ENCODE results near the gene KIF16B. TPM values are rescaled to one million over a fixed set of nuclear protein-coding genes. Genes with fewer than 3 reads are reported as not detected.

The KIF16B gene
- total RNA-seq, 4 donors from 2014 or later, result 22.2 to 59.2 (median 31.4) TPM

- no peak overlapping the region for H3K4me3 ChIP-seq (ENCODE audit: low read depth, poor library complexity, severe bottlenecking)
- intact Hi-C loops (cut with DNase I; ENCODE audit: low total_unique reads), result no loop called here
- no peak for DNase-seq (ENCODE audit: low spot score in 2 of 2)
- no peak for TF ChIP-seq POLR2A (IDR thresholded peaks at IDR 0.05)
- TF ChIP-seq CTCF (IDR thresholded peaks at IDR 0.05), result no peak
- 37 to 53% methylated on average over 3 of the region's 3 CpGs for WGBS, 2 donors
These were observed 93.6 kb downstream of the KIF16B start for GRCh38 chr20:16479666-16480065.

- 64 to 67% methylated on average over 5 of the region's 5 CpGs for WGBS, 2 donors
- DNase-seq (ENCODE audit: low spot score in 2 of 2), result no peak
- H3K4me3 ChIP-seq (ENCODE audit: low read depth, poor library complexity, severe bottlenecking), result no peak overlapping the region
- intact Hi-C loops (cut with DNase I; ENCODE audit: low total_unique reads), result no loop called here
- TF ChIP-seq CTCF (IDR thresholded peaks at IDR 0.05), result no peak
- TF ChIP-seq POLR2A (IDR thresholded peaks at IDR 0.05), result no peak
These were observed 95.6 kb downstream of the KIF16B start for GRCh38 chr20:16477632-16478031.

- whole genome bisulfite sequencing, 2 donors, result 8 to 10% methylated on average over 3 of the region's 3 CpGs
- DNase-seq (ENCODE audit: low spot score in 2 of 2), result no peak
- intact Hi-C loops (cut with DNase I; ENCODE audit: low total_unique reads), result no loop called here
- no peak overlapping the region for H3K4me3 ChIP-seq (ENCODE audit: low read depth, poor library complexity, severe bottlenecking)
- TF ChIP-seq POLR2A (IDR thresholded peaks at IDR 0.05) (no peak), CTCF (IDR thresholded peaks at IDR 0.05) (no peak)
These were observed 97.2 kb downstream of the KIF16B start for GRCh38 chr20:16476032-16476431.

- WGBS, 2 donors, result 64 to 79% methylated on average over 6 of the region's 6 CpGs
- H3K4me3 ChIP-seq (ENCODE audit: low read depth, poor library complexity, severe bottlenecking), result no peak overlapping the region
- TF ChIP-seq CTCF (IDR thresholded peaks at IDR 0.05) (no peak), POLR2A (IDR thresholded peaks at IDR 0.05) (no peak)
- intact Hi-C loops (cut with DNase I; ENCODE audit: low total_unique reads), result no loop called here
- DNase-seq (ENCODE audit: low spot score in 2 of 2), result no peak
These were observed 98.0 kb downstream of the KIF16B start for GRCh38 chr20:16475225-16475624.

- intact Hi-C loops (cut with DNase I; ENCODE audit: low total_unique reads), result no loop called here
- WGBS, 2 donors, result 80 to 92% methylated on average over 2 of the region's 2 CpGs
- DNase-seq (ENCODE audit: low spot score in 2 of 2), result no peak
These were observed 98.9 kb downstream of the KIF16B start for GRCh38 chr20:16474363-16474762.

More at GRCh38 chr20:16474363-16474762, 98.9 kb downstream of the KIF16B start:
- no peak overlapping the region for H3K4me3 ChIP-seq (ENCODE audit: low read depth, poor library complexity, severe bottlenecking)
- TF ChIP-seq CTCF (IDR thresholded peaks at IDR 0.05) (no peak), POLR2A (IDR thresholded peaks at IDR 0.05) (no peak)

Data from lower leg skin (tissue), 4 donors.